Epithelial cell of esophagus (primary cell): Measurements from ENCODE around the gene NMUR1.
"Not testable (repeated sequence)": the region's sequence is repeated elsewhere in the genome, so short reads cannot be mapped to it uniquely, and the experiment has no call there.

Experiments used
- DNase-seq: peaks from one replicate; pipeline ENCODE4 v3.0.0; 2010; ENCODE audit warnings: low read depth
- H3K4me3 ChIP-seq: 2 replicates; pipeline ENCODE4 v1.5.1; 2011; ENCODE audit warnings: mild to moderate bottlenecking, low read length, control low read depth
- TF ChIP-seq, protein P1 (sequence below): IDR thresholded peaks from 2 replicates; pipeline ENCODE4 v1.5.1; 2011; ENCODE audit warnings: low read depth, mild to moderate bottlenecking, low read length, control low read depth, inconsistent platforms; ENCODE audit not compliant: insufficient read depth; ENCODE audit errors: missing control alignments

Gene NMUR1

GRCh38 chr2:231557571-231558217 is 27.4 kb upstream of the NMUR1 start:
- DNase-seq: peak; percentile 76

DNA sequence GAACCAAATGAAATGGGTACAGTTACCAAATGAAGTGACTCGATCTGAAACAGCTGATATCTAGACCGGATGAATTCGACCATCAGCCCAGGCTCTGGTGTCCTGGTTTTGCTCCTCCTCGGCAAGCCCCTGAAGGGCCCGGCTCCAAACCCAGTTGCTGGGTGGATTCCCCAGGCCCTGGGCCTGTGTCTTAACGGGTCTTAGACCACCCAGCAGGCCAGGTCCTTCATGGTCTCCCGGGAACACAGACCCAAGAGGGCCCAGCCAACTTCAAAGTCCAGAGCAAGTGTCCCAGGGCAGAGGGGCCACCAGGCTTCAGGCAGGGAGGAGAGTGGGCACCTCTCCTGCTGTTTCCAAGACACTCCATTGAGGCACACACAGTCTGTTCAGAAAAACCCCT is 26.7 kb upstream of the NMUR1 start:
- no peak overlapping the region for H3K4me3 ChIP-seq
- no peak for DNase-seq
- TF ChIP-seq, protein P1, sequence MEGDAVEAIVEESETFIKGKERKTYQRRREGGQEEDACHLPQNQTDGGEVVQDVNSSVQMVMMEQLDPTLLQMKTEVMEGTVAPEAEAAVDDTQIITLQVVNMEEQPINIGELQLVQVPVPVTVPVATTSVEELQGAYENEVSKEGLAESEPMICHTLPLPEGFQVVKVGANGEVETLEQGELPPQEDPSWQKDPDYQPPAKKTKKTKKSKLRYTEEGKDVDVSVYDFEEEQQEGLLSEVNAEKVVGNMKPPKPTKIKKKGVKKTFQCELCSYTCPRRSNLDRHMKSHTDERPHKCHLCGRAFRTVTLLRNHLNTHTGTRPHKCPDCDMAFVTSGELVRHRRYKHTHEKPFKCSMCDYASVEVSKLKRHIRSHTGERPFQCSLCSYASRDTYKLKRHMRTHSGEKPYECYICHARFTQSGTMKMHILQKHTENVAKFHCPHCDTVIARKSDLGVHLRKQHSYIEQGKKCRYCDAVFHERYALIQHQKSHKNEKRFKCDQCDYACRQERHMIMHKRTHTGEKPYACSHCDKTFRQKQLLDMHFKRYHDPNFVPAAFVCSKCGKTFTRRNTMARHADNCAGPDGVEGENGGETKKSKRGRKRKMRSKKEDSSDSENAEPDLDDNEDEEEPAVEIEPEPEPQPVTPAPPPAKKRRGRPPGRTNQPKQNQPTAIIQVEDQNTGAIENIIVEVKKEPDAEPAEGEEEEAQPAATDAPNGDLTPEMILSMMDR: no peak

More at GRCh38 chr2:231557571-231558217, 27.4 kb upstream of the NMUR1 start:
- TF ChIP-seq, protein P1: peak; percentile 79
- no peak overlapping the region for H3K4me3 ChIP-seq

- DNase-seq, H3K4me3 ChIP-seq: not testable (repeated sequence)
These were observed 26.3 kb upstream of the NMUR1 start for GRCh38 chr2:231556496-231556895.

- TF ChIP-seq, protein P1: no peak
- DNase-seq: no peak
- no peak overlapping the region for H3K4me3 ChIP-seq
These were observed 24.7 kb upstream of the NMUR1 start for GRCh38 chr2:231554748-231555545.

DNA sequence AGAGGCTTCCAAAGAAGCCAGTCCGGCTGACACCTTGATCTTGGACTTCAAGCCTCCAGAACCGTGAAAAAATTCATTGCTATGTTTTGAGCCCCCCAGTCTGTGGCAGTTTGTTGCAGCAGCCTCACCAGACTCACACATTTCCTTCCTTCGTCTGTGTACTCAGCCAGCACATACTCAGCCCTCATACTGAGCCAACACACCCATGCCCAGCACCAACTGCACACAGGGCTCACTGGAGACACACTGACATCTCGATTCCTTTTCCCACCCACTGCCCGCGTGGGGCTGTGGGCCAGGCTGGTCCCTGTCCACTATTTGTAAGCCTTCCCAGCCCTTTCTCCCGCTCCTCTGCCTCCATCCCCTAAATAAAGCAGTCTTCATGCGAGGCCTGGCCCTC is 24.1 kb upstream of the NMUR1 start:
- DNase-seq: no peak
- H3K4me3 ChIP-seq: no peak overlapping the region
- TF ChIP-seq, protein P1: no peak

DNA sequence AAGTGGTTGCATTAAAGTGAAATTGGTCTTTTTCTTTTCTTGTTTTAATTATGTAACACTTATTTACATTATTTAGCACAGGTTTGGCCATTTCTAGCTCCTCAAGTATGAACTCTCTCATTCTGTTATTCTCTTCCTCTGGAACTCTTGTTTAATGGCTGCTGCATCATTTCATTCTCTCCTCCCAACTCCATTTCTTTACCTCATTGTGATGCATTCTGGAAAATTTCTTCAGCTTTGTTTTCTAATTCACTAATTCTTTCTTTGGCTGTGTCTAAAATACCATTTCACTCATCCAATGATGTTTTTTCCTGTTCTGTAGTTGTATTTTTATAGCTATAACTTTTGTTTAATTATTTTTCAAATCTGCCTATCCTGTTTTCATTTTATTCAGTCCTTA is 22.5 kb upstream of the NMUR1 start:
- no peak for DNase-seq
- TF ChIP-seq, protein P1: no peak
- no peak overlapping the region for H3K4me3 ChIP-seq

- no peak overlapping the region for H3K4me3 ChIP-seq
- DNase-seq: no peak
- TF ChIP-seq, protein P1: no peak
These were observed 19.4 kb upstream of the NMUR1 start for GRCh38 chr2:231549446-231550239.
